Measurements from ENCODE around the gene TRABD2B. TPM values are rescaled to one million over a fixed set of nuclear protein-coding genes. Genes with fewer than 3 reads are reported as not detected.

The TRABD2B gene
- total and polyA plus RNA-seq, 2 experiments from 2014 or later = not detected

DNA sequence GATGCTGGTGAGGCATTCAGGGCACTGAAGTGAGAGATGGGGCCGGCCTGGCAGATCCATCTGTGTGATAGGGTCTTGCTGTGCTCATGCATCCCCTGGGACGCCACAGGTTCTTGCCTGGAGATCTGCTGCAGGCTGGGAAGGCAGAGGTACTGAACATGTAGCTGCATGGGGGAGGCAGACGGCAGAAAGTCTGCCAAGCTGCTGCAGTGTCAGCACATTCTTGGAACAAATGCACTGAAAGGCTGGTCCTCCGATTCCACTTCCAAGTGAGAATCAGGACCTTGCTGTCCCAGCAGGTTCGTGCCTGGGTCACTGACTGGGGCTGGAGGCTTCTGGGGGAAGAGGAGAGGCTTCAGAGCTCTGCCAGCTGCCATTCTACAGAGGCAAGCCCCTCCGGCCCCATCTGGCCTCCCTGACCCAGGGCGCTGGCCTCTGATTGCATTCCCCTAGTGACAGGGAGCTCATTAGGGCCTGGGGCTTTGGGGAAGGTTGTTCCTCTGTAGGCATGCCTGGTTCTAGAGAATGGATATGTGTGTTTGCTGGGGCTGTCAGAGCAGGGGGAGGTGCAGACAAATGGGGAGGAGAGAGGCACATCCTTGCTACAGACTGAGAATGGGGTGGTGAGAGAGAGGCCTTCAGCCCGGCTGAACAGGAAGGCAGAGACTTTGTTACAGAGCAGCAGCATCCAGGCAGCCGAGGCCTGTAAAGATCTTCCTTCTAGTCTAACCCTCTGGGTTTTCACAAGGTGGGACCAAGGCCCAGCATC lies 174.0 kb downstream of the TRABD2B start:
- TF ChIP-seq EZH2 (IDR thresholded peaks at IDR 0.05; ENCODE audit: insufficient read depth, poor library complexity, severe bottlenecking) (no peak), EZH2phosphoT487 (IDR thresholded peaks at IDR 0.05; ENCODE audit: insufficient read depth, low read depth) (no peak)
- Histone ChIP-seq H3K4me3 (no peak overlapping the region), H3K79me2 (ENCODE audit: insufficient read depth) (no peaks in the 10 kb centered on the region), H3K9me3 (ENCODE audit: low read depth) (no peaks in the 10 kb centered on the region), H3K36me3 (ENCODE audit: low read depth) (no peaks in the 10 kb centered on the region), H3F3A (ENCODE audit: insufficient read depth) (no peaks in the 10 kb centered on the region), H4K20me1 (ENCODE audit: insufficient read depth) (no peaks in the 10 kb centered on the region), H3K9ac (no peak overlapping the region), H3K4me2 (ENCODE audit: unreplicated experiment) (no peak overlapping the region), H3K4me1 (ENCODE audit: insufficient read depth) (no peaks in the 10 kb centered on the region), H3K27me3 (replicated peaks; ENCODE audit: insufficient read depth) (0 out of 2 replicates have a peak, but pooled peaks cover 4% of the 10 kb centered on the region), H3K9me2 (ENCODE audit: insufficient read depth) (no peaks in the 10 kb centered on the region), H2AFZ (no peak overlapping the region), H3K27ac (no peak overlapping the region)
- WGBS, 2 experiments (ENCODE audit: low coverage in 1 of 2, low lambda C conversion rate in 2 of 2, missing lambda C conversion rate in 2 of 2) = 27 to 38% methylated on average over 9 of the region's 9 CpGs
- in situ Hi-C loops (cut with MboI) = no loop called here
- no peak for DNase-seq

DNA sequence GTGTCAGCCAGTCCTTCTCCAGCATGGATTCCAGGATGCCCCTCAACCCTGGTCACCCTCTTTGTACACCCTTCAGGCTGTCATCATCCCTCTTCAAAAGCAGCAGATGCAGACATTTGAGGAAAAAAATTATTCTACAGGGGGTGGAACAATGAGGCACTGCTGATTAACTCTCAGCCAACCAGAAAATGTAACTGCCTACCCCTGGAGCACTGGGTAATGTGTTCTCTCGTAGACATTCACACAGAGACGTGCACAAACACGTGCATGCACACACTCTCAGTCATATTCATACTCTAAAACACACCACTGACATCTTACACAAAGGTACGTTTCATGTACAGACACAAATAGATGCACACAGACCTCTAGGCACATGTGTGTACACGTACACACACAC lies 175.4 kb downstream of the TRABD2B start:
- H3K9me3 ChIP-seq (ENCODE audit: low read depth) = no peaks in the 10 kb centered on the region
- no peak overlapping the region for H3K27ac ChIP-seq
- H3K27me3 ChIP-seq (replicated peaks; ENCODE audit: insufficient read depth) = 0 out of 2 replicates have a peak, but pooled peaks cover 4% of the 10 kb centered on the region
- no peak overlapping the region for H3K4me2 ChIP-seq (ENCODE audit: unreplicated experiment)
- 36% methylated on average over 5 of the region's 5 CpGs for WGBS, 2 experiments (ENCODE audit: low coverage in 1 of 2, low lambda C conversion rate in 2 of 2, missing lambda C conversion rate in 2 of 2)
- H2AFZ ChIP-seq = no peak overlapping the region
- DNase-seq = no peak
- TF ChIP-seq EZH2phosphoT487 (IDR thresholded peaks at IDR 0.05; ENCODE audit: insufficient read depth, low read depth) (no peak), EZH2 (IDR thresholded peaks at IDR 0.05; ENCODE audit: insufficient read depth, poor library complexity, severe bottlenecking) (no peak)
- H4K20me1 ChIP-seq (ENCODE audit: insufficient read depth) = no peaks in the 10 kb centered on the region
- no peak overlapping the region for H3K4me3 ChIP-seq
- no peaks in the 10 kb centered on the region for H3K36me3 ChIP-seq (ENCODE audit: low read depth)
- no peaks in the 10 kb centered on the region for H3F3A ChIP-seq (ENCODE audit: insufficient read depth)
- H3K79me2 ChIP-seq (ENCODE audit: insufficient read depth) = no peaks in the 10 kb centered on the region
- H3K9me2 ChIP-seq (ENCODE audit: insufficient read depth) = no peaks in the 10 kb centered on the region
- no peaks in the 10 kb centered on the region for H3K4me1 ChIP-seq (ENCODE audit: insufficient read depth)
- in situ Hi-C loops (cut with MboI) = no loop called here
- no peak overlapping the region for H3K9ac ChIP-seq

DNA sequence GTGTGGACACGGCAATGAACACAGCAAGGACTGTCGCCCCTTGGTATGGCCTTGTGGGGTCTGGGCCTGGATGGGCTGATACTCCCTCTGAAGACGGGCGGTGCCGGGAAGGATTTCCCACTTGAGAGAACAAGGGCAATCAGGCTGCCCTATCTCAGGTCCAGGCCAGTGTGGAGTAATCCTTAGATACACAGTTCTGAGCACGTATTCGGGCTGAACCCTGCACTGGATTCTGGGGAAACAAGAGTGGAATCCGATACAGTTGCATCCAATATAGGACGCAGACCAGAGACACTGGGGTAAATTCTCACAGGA lies 177.7 kb downstream of the TRABD2B start:
- DNase-seq = no peak
- H3K9ac ChIP-seq = no peak overlapping the region
- H3F3A ChIP-seq (ENCODE audit: insufficient read depth) = no peaks in the 10 kb centered on the region
- no peaks in the 10 kb centered on the region for H3K36me3 ChIP-seq (ENCODE audit: low read depth)
- H3K9me2 ChIP-seq (ENCODE audit: insufficient read depth) = no peaks in the 10 kb centered on the region
- H2AFZ ChIP-seq = no peak overlapping the region
- TF ChIP-seq EZH2 (IDR thresholded peaks at IDR 0.05; ENCODE audit: insufficient read depth, poor library complexity, severe bottlenecking) = no peak
- no peak for TF ChIP-seq EZH2phosphoT487 (IDR thresholded peaks at IDR 0.05; ENCODE audit: insufficient read depth, low read depth)
- in situ Hi-C loops (cut with MboI) = no loop called here
- H3K79me2 ChIP-seq (ENCODE audit: insufficient read depth) = no peaks in the 10 kb centered on the region
- H3K4me1 ChIP-seq (ENCODE audit: insufficient read depth) = no peaks in the 10 kb centered on the region
- WGBS, 2 experiments (ENCODE audit: low coverage in 1 of 2, low lambda C conversion rate in 2 of 2, missing lambda C conversion rate in 2 of 2) = 71 to 75% methylated on average over 9 of the region's 9 CpGs
- H3K4me2 ChIP-seq (ENCODE audit: unreplicated experiment) = no peak overlapping the region
- H3K27me3 ChIP-seq (replicated peaks; ENCODE audit: insufficient read depth) = 0 out of 2 replicates have a peak, but pooled peaks cover 4% of the 10 kb centered on the region
- H3K27ac ChIP-seq = no peak overlapping the region
- H3K9me3 ChIP-seq (ENCODE audit: low read depth) = no peaks in the 10 kb centered on the region
- H4K20me1 ChIP-seq (ENCODE audit: insufficient read depth) = no peaks in the 10 kb centered on the region
- H3K4me3 ChIP-seq = no peak overlapping the region

GRCh38 chr1:47818682-47819573 lies 178.3 kb downstream of the TRABD2B start:
- H3K27ac ChIP-seq = no peak overlapping the region
- no peak overlapping the region for H3K4me2 ChIP-seq (ENCODE audit: unreplicated experiment)
- no peak overlapping the region for H3K4me3 ChIP-seq
- 73% methylated on average over 20 of the region's 20 CpGs for WGBS, 2 experiments (ENCODE audit: low coverage in 1 of 2, low lambda C conversion rate in 2 of 2, missing lambda C conversion rate in 2 of 2)
- TF ChIP-seq EZH2 (IDR thresholded peaks at IDR 0.05; ENCODE audit: insufficient read depth, poor library complexity, severe bottlenecking) (no peak), EZH2phosphoT487 (IDR thresholded peaks at IDR 0.05; ENCODE audit: insufficient read depth, low read depth) (no peak)
- in situ Hi-C loops (cut with MboI) = no loop called here
- H3K9me2 ChIP-seq (ENCODE audit: insufficient read depth) = no peaks in the 10 kb centered on the region
- no peak overlapping the region for H2AFZ ChIP-seq
- H3K36me3 ChIP-seq (ENCODE audit: low read depth) = no peaks in the 10 kb centered on the region
- H3F3A ChIP-seq (ENCODE audit: insufficient read depth) = no peaks in the 10 kb centered on the region
- H3K27me3 ChIP-seq (replicated peaks; ENCODE audit: insufficient read depth) = 0 out of 2 replicates have a peak, but pooled peaks cover 4% of the 10 kb centered on the region
- no peaks in the 10 kb centered on the region for H3K4me1 ChIP-seq (ENCODE audit: insufficient read depth)
- no peaks in the 10 kb centered on the region for H3K79me2 ChIP-seq (ENCODE audit: insufficient read depth)
- H4K20me1 ChIP-seq (ENCODE audit: insufficient read depth) = no peaks in the 10 kb centered on the region
- H3K9me3 ChIP-seq (ENCODE audit: low read depth) = no peaks in the 10 kb centered on the region
- H3K9ac ChIP-seq = no peak overlapping the region
- DNase-seq = no peak

Data from GM23248 (cell line).